ENCODE results near the gene PAQR9. TPM values are rescaled to one million over a fixed set of nuclear protein-coding genes. Genes with fewer than 3 reads are reported as not detected.

The PAQR9 gene
- total RNA-seq, 1 donor from 2014 or later, result not detected

- Histone ChIP-seq H3K4me3 (peak overlapping the region; percentile 94), H3K27ac (peak overlapping the region; percentile 92), H3K36me3 (no peaks in the 10 kb centered on the region), H3K9me3 (no peaks in the 10 kb centered on the region), H3K4me1 (peaks cover 45% of the 10 kb centered on the region), H3K27me3 (ENCODE audit: low read depth) (no peaks in the 10 kb centered on the region)
- ATAC-seq (peak; percentile 14 to 20), DNase-seq (no peak)
- TF ChIP-seq CTCF (IDR thresholded peaks at IDR 0.05), result no peak
- intact Hi-C loops (cut with DNase I), result no loop called here
These were observed 38.7 kb upstream of the PAQR9 start for GRCh38 chr3:143002083-143002712.

GRCh38 chr3:143001369-143002082 lies 38.1 kb upstream of the PAQR9 start, which contains the start of gene U2SURP:
Gene U2SURP, plus strand, starts transcription at chr3:143001570. Its CDS starts 59 bp downstream, at chr3:143001629.
- Histone ChIP-seq H3K9me3 (no peaks in the 10 kb centered on the region), H3K27ac (peak within 1 kb of the TSS; percentile 92), H3K27me3 (ENCODE audit: low read depth) (no peaks in the 10 kb centered on the region), H3K36me3 (no peaks in the 10 kb centered on the region), H3K4me3 (peak within 1 kb of the TSS; percentile 94), H3K4me1 (peaks cover 45% of the 10 kb centered on the region)
- ATAC-seq (peak; percentile 99), DNase-seq (peak; percentile 98)
- intact Hi-C loops (cut with DNase I), result no loop called here
- TF ChIP-seq CTCF (IDR thresholded peaks at IDR 0.05), result peak; percentile 17

- no peaks in the 10 kb centered on the region for H3K9me3 ChIP-seq
- H3K27ac ChIP-seq, result peak overlapping the region; percentile 92
- no peaks in the 10 kb centered on the region for H3K36me3 ChIP-seq
- peaks cover 42% of the 10 kb centered on the region for H3K4me1 ChIP-seq
- peak overlapping the region; percentile 94 for H3K4me3 ChIP-seq
- DNase-seq (peak; percentile 61), ATAC-seq (peak in 1 of 2 donors; percentile 75)
- no peak for TF ChIP-seq CTCF (IDR thresholded peaks at IDR 0.05)
- intact Hi-C loops (cut with DNase I), result no loop called here
- H3K27me3 ChIP-seq (ENCODE audit: low read depth), result no peaks in the 10 kb centered on the region
These were observed 37.5 kb upstream of the PAQR9 start for GRCh38 chr3:143001034-143001368.

- Histone ChIP-seq H3K27ac (peak overlapping the region; percentile 92), H3K36me3 (no peaks in the 10 kb centered on the region), H3K9me3 (no peaks in the 10 kb centered on the region), H3K4me1 (peaks cover 37% of the 10 kb centered on the region), H3K27me3 (ENCODE audit: low read depth) (no peaks in the 10 kb centered on the region), H3K4me3 (peak overlapping the region; percentile 94)
- TF ChIP-seq CTCF (IDR thresholded peaks at IDR 0.05), result no peak
- DNase-seq (peak; percentile 33), ATAC-seq (peak in 1 of 2 donors; percentile 17)
- intact Hi-C loops (cut with DNase I), result no loop called here
These were observed 37.1 kb upstream of the PAQR9 start for GRCh38 chr3:143000528-143000927.

GRCh38 chr3:142999881-143000280 lies 36.4 kb upstream of the PAQR9 start:
- Histone ChIP-seq H3K4me3 (no peak overlapping the region), H3K36me3 (no peaks in the 10 kb centered on the region), H3K9me3 (no peaks in the 10 kb centered on the region), H3K4me1 (peaks cover 35% of the 10 kb centered on the region), H3K27ac (no peak overlapping the region), H3K27me3 (ENCODE audit: low read depth) (no peaks in the 10 kb centered on the region)
- no peak for TF ChIP-seq CTCF (IDR thresholded peaks at IDR 0.05)
- ATAC-seq (no peak), DNase-seq (no peak)
- intact Hi-C loops (cut with DNase I), result no loop called here
